H1 (cell line): Measurements from ENCODE around the gene PIBF1. TPM values are rescaled to one million over a fixed set of nuclear protein-coding genes. Genes with fewer than 3 reads are reported as not detected.

ENCODE experiments used
- CTCF ChIA-PET: fragments of 300-600 bp; sonication (Branson Sonifier 250); formaldehyde crosslinking; loops from one replicate; lab custom pipeline; 2021; ENCODE audit not compliant: partially characterized antibody; lab: Charles Lee
- POLR2A ChIA-PET: fragments of 300-600 bp; sonication (Branson Sonifier 250); formaldehyde crosslinking; loops from one replicate; lab custom pipeline; 2021; ENCODE audit warnings: inconsistent platforms; ENCODE audit not compliant: partially characterized antibody; lab: Charles Lee
- DNase-seq, 2 experiments: peaks; one replicate each; pipeline versions ENCODE4 v3.0.0 to v3.0.0-alpha.2; 2010 to 2022; ENCODE audit warnings: low spot score in 2 of 2, low read depth in 1 of 2, mixed read lengths in 1 of 2
- FAIRE-seq: peaks from 2 replicates; lab custom pipeline; 2011; peaks lifted over from hg19 to GRCh38; lab: Jason Lieb, UNC
- H2AFZ ChIP-seq: 2 replicates; pipeline ENCODE4 v1.8.1; 2012; ENCODE audit warnings: low read length, inconsistent platforms
- H2AK5ac ChIP-seq: 2 replicates; pipeline ENCODE4 v1.6.1; 2013; ENCODE audit warnings: low read depth, low read length
- H2BK120ac ChIP-seq: replicated peaks from 2 replicates; pipeline ENCODE3; 2013; ENCODE audit warnings: low read depth, low read length, inconsistent platforms
- H2BK12ac ChIP-seq: 2 replicates; pipeline ENCODE4 v1.6.1; 2013; ENCODE audit warnings: low read depth, low read length
- H2BK15ac ChIP-seq: 2 replicates; pipeline ENCODE4 v1.6.1; 2013; ENCODE audit warnings: low read length
- H2BK20ac ChIP-seq: 2 replicates; pipeline ENCODE4 v1.6.1; 2013; ENCODE audit warnings: low read length
- H2BK5ac ChIP-seq: 2 replicates; pipeline ENCODE4 v1.6.1; 2013; ENCODE audit warnings: low read depth, low read length
- H3K14ac ChIP-seq: 2 replicates; pipeline ENCODE4 v1.6.1; 2013; ENCODE audit warnings: inconsistent platforms; ENCODE audit not compliant: insufficient read length
- H3K18ac ChIP-seq: 2 replicates; pipeline ENCODE4 v1.6.1; 2013; ENCODE audit warnings: low read length; ENCODE audit errors: extremely low read depth
- H3K23ac ChIP-seq: 2 replicates; pipeline ENCODE4 v1.6.1; 2013; ENCODE audit warnings: inconsistent platforms; ENCODE audit not compliant: insufficient read length
- H3K23me2 ChIP-seq: 2 replicates; pipeline ENCODE4 v1.6.1; 2013; ENCODE audit warnings: low read depth, low read length
- H3K27ac ChIP-seq: 2 replicates; pipeline ENCODE4 v1.6.1; 2011; ENCODE audit warnings: low read depth, low read length, inconsistent platforms
- H3K27me3 ChIP-seq, 4 experiments: replicated peaks in 1 of 4; 1 replicate in 1 of 4; 2 replicates in 3 of 4; pipeline versions ENCODE4 v1.6.1 to v1.8.1; 2011 to 2013; ENCODE audit warnings: low read length in 3 of 4, mild to moderate bottlenecking in 3 of 4, inconsistent platforms in 2 of 4, mixed read lengths in 2 of 4, moderate library complexity in 1 of 4; ENCODE audit not compliant: control insufficient read depth in 3 of 4, insufficient read depth in 3 of 4; ENCODE audit errors: extremely low read depth in 1 of 4
- H3K36me3 ChIP-seq, 4 experiments: 2 replicates each; pipeline versions ENCODE4 v1.6.1 to v1.8.1; 2011 to 2013; ENCODE audit warnings: mild to moderate bottlenecking in 4 of 4, low read length in 3 of 4, moderate library complexity in 2 of 4, control low read depth in 1 of 4, inconsistent platforms in 1 of 4; ENCODE audit not compliant: insufficient read depth in 4 of 4, control insufficient read depth in 2 of 4
- H3K4ac ChIP-seq: replicated peaks from 2 replicates; pipeline ENCODE3; 2013; ENCODE audit warnings: low read length, low read depth, mixed read lengths, inconsistent platforms; ENCODE audit not compliant: insufficient read length
- H3K4me1 ChIP-seq, 4 experiments: replicated peaks in 1 of 4; 1 replicate in 1 of 4; 2 replicates in 3 of 4; pipeline versions ENCODE4 v1.6.1 to v1.8.1; 2011 to 2013; ENCODE audit warnings: low read length in 3 of 4, inconsistent platforms in 2 of 4, mixed read lengths in 1 of 4; ENCODE audit not compliant: insufficient read depth in 4 of 4, control insufficient read depth in 3 of 4
- H3K4me2 ChIP-seq, 2 experiments: 2 replicates each; pipeline versions ENCODE4 v1.6.1 to v1.8.1; 2011 to 2013; ENCODE audit warnings: low read depth in 2 of 2, low read length in 2 of 2, control low read depth in 1 of 2, inconsistent platforms in 1 of 2, mild to moderate bottlenecking in 1 of 2; ENCODE audit not compliant: insufficient read depth in 1 of 2
- H3K4me3 ChIP-seq, 4 experiments: fragments of 200-600, 300-600 bp in 1 of 4; sonication (generic), shearing (Covaris generic), sonication (Bioruptor Twin) in 1 of 4; 2 replicates each; pipeline versions ENCODE4 v1.5.1 to v1.8.1; 2011 to 2016; ENCODE audit warnings: low read length in 4 of 4, low read depth in 3 of 4, control low read depth in 2 of 4, inconsistent platforms in 2 of 4, mild to moderate bottlenecking in 2 of 4, mixed read lengths in 1 of 4, moderate library complexity in 1 of 4; ENCODE audit not compliant: insufficient read depth in 2 of 4; ENCODE audit errors: extremely low read depth in 1 of 4
- H3K56ac ChIP-seq: replicated peaks from 2 replicates; pipeline ENCODE3; 2013; ENCODE audit warnings: low read depth, mild to moderate bottlenecking, mixed read lengths, low read length, inconsistent platforms; ENCODE audit not compliant: insufficient read length
- H3K79me1 ChIP-seq: 2 replicates; pipeline ENCODE4 v1.6.1; 2013; ENCODE audit warnings: low read depth, low read length, control low read depth
- H3K79me2 ChIP-seq, 2 experiments: 2 replicates each; pipeline versions ENCODE4 v1.6.1 to v1.8.1; 2012 to 2013; ENCODE audit warnings: low read length in 2 of 2, mild to moderate bottlenecking in 2 of 2, inconsistent platforms in 1 of 2; ENCODE audit not compliant: insufficient read depth in 2 of 2, control insufficient read depth in 1 of 2
- H3K9ac ChIP-seq, 4 experiments: replicated peaks in 1 of 4; 1 replicate in 1 of 4; 2 replicates in 3 of 4; pipeline versions ENCODE4 v1.6.1 to v1.8.1; 2011 to 2013; ENCODE audit warnings: low read depth in 3 of 4, low read length in 3 of 4, control low read depth in 2 of 4, mild to moderate bottlenecking in 2 of 4, moderate library complexity in 2 of 4, inconsistent platforms in 1 of 4; ENCODE audit errors: extremely low read depth in 1 of 4
- H3K9me3 ChIP-seq, 2 experiments: 2 replicates each; pipeline versions ENCODE4 v1.6.1 to v1.8.1; 2012 to 2013; ENCODE audit warnings: mild to moderate bottlenecking in 2 of 2, moderate library complexity in 2 of 2, control low read depth in 1 of 2, inconsistent platforms in 1 of 2, low read depth in 1 of 2, low read length in 1 of 2, mixed read lengths in 1 of 2; ENCODE audit not compliant: insufficient read depth in 2 of 2
- H4K20me1 ChIP-seq, 2 experiments: replicated peaks in 1 of 2; 2 replicates each; pipeline versions ENCODE3 to v1.8.1; 2011 to 2013; ENCODE audit warnings: inconsistent platforms in 2 of 2, low read length in 2 of 2, mild to moderate bottlenecking in 1 of 2; ENCODE audit not compliant: insufficient read depth in 2 of 2, control insufficient read depth in 1 of 2
- H4K5ac ChIP-seq: 2 replicates; pipeline ENCODE4 v1.6.1; 2013; ENCODE audit warnings: low read length, low read depth, mixed read lengths, inconsistent platforms; ENCODE audit not compliant: insufficient read length
- H4K8ac ChIP-seq: 2 replicates; pipeline ENCODE4 v1.8.0; 2013; ENCODE audit warnings: mild to moderate bottlenecking, moderate library complexity, low read length, inconsistent platforms; ENCODE audit not compliant: insufficient read depth; ENCODE audit errors: extremely low read depth
- H4K91ac ChIP-seq: replicated peaks from 2 replicates; pipeline ENCODE3; 2013; ENCODE audit warnings: low read length, mixed read lengths, inconsistent platforms; ENCODE audit not compliant: insufficient read length
- CEBPB ChIP-seq: IDR thresholded peaks from 2 replicates; pipeline ENCODE4 v1.6.1; 2012; ENCODE audit warnings: low read depth, low read length
- CTBP2 ChIP-seq: IDR thresholded peaks from 2 replicates; pipeline ENCODE4 v1.7.0; 2011; ENCODE audit warnings: borderline replicate concordance, mild to moderate bottlenecking, moderate library complexity, mixed read lengths, low read length; ENCODE audit not compliant: insufficient read depth, insufficient read length
- GABPA ChIP-seq: IDR thresholded peaks from 2 replicates; pipeline ENCODE4 v1.6.1; 2011; ENCODE audit warnings: mild to moderate bottlenecking, low read length, moderate library complexity, borderline replicate concordance; ENCODE audit not compliant: insufficient read depth
- JUN ChIP-seq: IDR thresholded peaks from 2 replicates; pipeline ENCODE4 v1.6.1; 2011; ENCODE audit warnings: low read depth, mild to moderate bottlenecking, improper control_type of control experiment, low read length
- MAFK ChIP-seq: IDR thresholded peaks from 2 replicates; pipeline ENCODE4 v1.6.1; 2012; ENCODE audit warnings: low read depth, mild to moderate bottlenecking, improper control_type of control experiment, low read length
- POLR2AphosphoS5 ChIP-seq: IDR thresholded peaks from 2 replicates; pipeline ENCODE4 v1.6.1; 2011; ENCODE audit warnings: low read depth, low read length
- RBBP5 ChIP-seq: IDR thresholded peaks from 2 replicates; pipeline ENCODE4 v1.7.1; 2012; ENCODE audit warnings: low read depth, mild to moderate bottlenecking, inconsistent platforms, low read length, moderate library complexity, borderline replicate concordance
- SIX5 ChIP-seq: IDR thresholded peaks from 2 replicates; pipeline ENCODE4 v1.6.1; 2011; ENCODE audit warnings: mild to moderate bottlenecking, low read depth, low read length
- SP2 ChIP-seq: IDR thresholded peaks from 2 replicates; pipeline ENCODE4 v1.6.1; 2012; ENCODE audit warnings: mild to moderate bottlenecking, low read length, inconsistent platforms
- WGBS, 2 experiments: shearing (Covaris generic) in 1 of 2; methylation state at CpG; one replicate each; pipeline versions ENCODE4 v1.1.6 to v1.1.7; 2013 to 2015; ENCODE audit warnings: low lambda C conversion rate in 2 of 2, mixed read lengths in 2 of 2, inconsistent platforms in 1 of 2, low coverage in 1 of 2, missing lambda C conversion rate in 1 of 2; ENCODE audit not compliant: insufficient replicate concordance in 2 of 2, insufficient coverage in 1 of 2, insufficient read length in 1 of 2; ENCODE audit errors: extremely low coverage in 1 of 2, missing lambda C conversion rate in 1 of 2; 5-methylcytosine and 5-hydroxymethylcytosine counted together
- polyA plus RNA-seq, 7 experiments: library from polyadenylated mRNA; depleted of rRNA in 3 of 7; stranded (reverse) in 5 of 7; unstranded in 2 of 7; fragments of >200 nt in 5 of 7; fragments of 200-250 nt in 2 of 7; gene quantifications; 1 replicate in 5 of 7; 2 replicates in 1 of 7; 4 replicates in 1 of 7; pipeline versions ENCODE4 v1.2.1 to v1.2.3, GENCODE V29; 2011 to 2013; ENCODE audit warnings: missing spikeins in 2 of 7, mixed read lengths in 2 of 7
- total RNA-seq: library from RNA; stranded (reverse); fragmentation: NEBNext Ultra II Directional; extraction: Animal tissue kit (Norgen Biotek cat#: 25700); gene quantifications from 2 replicates; pipeline ENCODE4 v1.2.1, GENCODE V29; 2021

PIBF1 gene
- total and polyA plus RNA-seq, 2 of the 8 experiments (the other 6 are each of a cell fraction or from before 2014, with no cell fraction given), result 1.1 to 13.2 TPM

DNA sequence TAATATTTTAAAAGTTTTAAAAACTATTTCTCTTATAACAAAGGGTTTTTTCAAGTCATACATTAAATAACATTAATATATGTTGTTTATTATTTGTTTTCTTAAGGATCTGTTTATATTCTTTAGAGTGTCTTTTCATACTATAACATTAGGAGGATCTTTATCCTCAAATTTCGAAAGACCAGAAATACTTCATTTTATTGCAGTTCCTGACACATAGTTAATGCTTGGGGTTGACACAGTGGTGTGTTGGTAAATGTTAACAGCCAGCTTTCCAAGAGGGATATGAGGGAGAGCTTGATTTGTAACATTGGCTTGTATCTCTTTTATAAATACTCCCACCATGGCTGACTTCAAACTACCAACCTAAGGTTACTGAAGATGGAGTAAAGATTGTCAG lies 150.3 kb downstream of the PIBF1 start:
- Histone ChIP-seq H3K36me3 (no peaks in the 10 kb centered on the region), H3K23me2 (no peaks in the 10 kb centered on the region), H2BK12ac (no peak overlapping the region), H3K27ac (no peak overlapping the region), H3K18ac (no peak overlapping the region), H2BK120ac (no peak overlapping the region), H3K9ac (no peak overlapping the region), H2AK5ac (no peak overlapping the region), H3K23ac (no peak overlapping the region), H2BK20ac (no peak overlapping the region), H3K4ac (no peak overlapping the region), H3K79me1 (no peaks in the 10 kb centered on the region), H4K5ac (no peak overlapping the region), H3K4me2 (no peak overlapping the region), H3K27me3 (no peaks in the 10 kb centered on the region), H4K20me1 (peaks cover 0 to 4% of the 10 kb centered on the region in 2 experiments), H3K4me1 (no peaks in the 10 kb centered on the region), H2BK5ac (no peak overlapping the region), H4K8ac (no peak overlapping the region), H3K79me2 (no peaks in the 10 kb centered on the region), H3K4me3 (no peak overlapping the region), H3K9me3 (no peaks in the 10 kb centered on the region), H3K56ac (no peak overlapping the region), H2AFZ (no peak overlapping the region), H2BK15ac (no peak overlapping the region), H4K91ac (no peak overlapping the region), H3K14ac (no peak overlapping the region)
- ChIA-PET POLR2A (no interaction called here), CTCF (no interaction called here)
- DNase-seq (no peak), FAIRE-seq (no peak)
- 91% methylated on average over 1 of the region's 1 CpG; no CpG with 5 or more reads in 1 of the 2 experiments for WGBS, 2 experiments
- no peak for TF ChIP-seq SIX5
- no peak for TF ChIP-seq MAFK
- no peak for TF ChIP-seq GABPA
- TF ChIP-seq RBBP5, result no peak
- no peak for TF ChIP-seq POLR2AphosphoS5
- no peak for TF ChIP-seq SP2
- TF ChIP-seq JUN, result no peak
- no peak for TF ChIP-seq CEBPB
- TF ChIP-seq CTBP2, result no peak
